Measurements from ENCODE around the gene MRPL2.
A peak's percentile ranks its signal among the peaks of the same experiment; 100 is the strongest.

MRPL2 gene

DNA sequence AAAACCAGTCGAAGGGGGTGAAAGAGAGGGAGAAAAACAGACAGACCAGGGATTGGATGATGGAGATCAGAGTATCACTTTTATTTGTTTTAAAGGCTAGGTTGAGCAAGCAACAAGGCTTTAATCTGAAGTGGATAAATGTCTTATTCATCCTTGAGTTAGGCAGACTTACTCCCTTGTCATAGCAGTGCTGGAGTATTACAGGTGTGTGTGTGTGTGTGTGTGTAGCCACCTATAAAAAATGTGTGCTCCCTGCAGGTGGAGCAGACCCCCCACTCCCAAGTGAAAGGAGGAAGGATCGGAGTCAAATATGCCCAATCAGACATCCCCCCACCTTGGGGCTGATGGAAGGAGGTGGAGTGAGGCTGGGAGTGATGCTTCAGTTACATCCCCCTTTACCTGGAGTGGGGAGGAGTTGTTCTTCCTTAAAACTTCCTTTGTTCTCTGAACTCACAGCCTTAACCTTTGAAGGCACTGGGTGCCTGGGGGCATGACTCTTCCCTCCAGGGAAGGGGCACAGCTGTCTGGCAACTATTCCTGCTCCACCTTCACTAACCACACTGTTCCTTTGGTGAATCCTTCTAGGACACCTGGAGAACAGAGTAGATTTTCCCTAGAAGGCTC, 44.1 kb upstream of the MRPL2 start:
- H3K36me3 ChIP-seq (ENCODE audit: control insufficient read depth in 1 of 2, insufficient read depth in 2 of 2, low read depth in 1 of 2, low read length in 2 of 2), result peaks cover 0 to 6% of the 10 kb centered on the region in 2 experiments
- H2AFZ ChIP-seq (ENCODE audit: low read depth, low read length), result no peak overlapping the region
- H3K18ac ChIP-seq (ENCODE audit: low read depth in 1 of 2, low read length in 2 of 2), result no peak overlapping the region
- no peak overlapping the region for H3K4me3 ChIP-seq (ENCODE audit: insufficient read depth in 1 of 2, low read depth in 1 of 2, low read length in 2 of 2)
- no peak overlapping the region for H2BK15ac ChIP-seq (ENCODE audit: low read depth, poor library complexity, severe bottlenecking)
- no peak overlapping the region for H3K4me2 ChIP-seq (ENCODE audit: low read length, poor library complexity, severe bottlenecking)
- no peak overlapping the region for H2BK12ac ChIP-seq (ENCODE audit: low read length in 2 of 2)
- no peak overlapping the region for H2BK5ac ChIP-seq (ENCODE audit: low read depth, low read length, poor library complexity, severe bottlenecking)
- no peak for DNase-seq
- H2BK120ac ChIP-seq (ENCODE audit: low read depth, low read length), result no peak overlapping the region
- H2AK5ac ChIP-seq (ENCODE audit: low read length, severe bottlenecking), result peak overlapping the region; percentile 82
- H3K9me3 ChIP-seq (ENCODE audit: control insufficient read depth, low read length), result no peaks in the 10 kb centered on the region
- no peak overlapping the region for H3K14ac ChIP-seq (ENCODE audit: low read length in 2 of 2)
- H3K27me3 ChIP-seq (ENCODE audit: control insufficient read depth in 1 of 2, insufficient read depth in 1 of 2, low read length in 2 of 2), result no peaks in the 10 kb centered on the region
- peaks cover 7% of the 10 kb centered on the region for H3K4me1 ChIP-seq (ENCODE audit: control insufficient read depth, insufficient read depth, low read depth, low read length)
- peaks cover 7% of the 10 kb centered on the region for H3K79me1 ChIP-seq (replicated peaks; ENCODE audit: low read length, poor library complexity, severe bottlenecking)
- H3K4ac ChIP-seq (ENCODE audit: low read depth in 1 of 2, low read length in 2 of 2), result no peak overlapping the region
- WGBS, result 77% methylated on average over 1 of the region's 2 CpGs
- H4K8ac ChIP-seq (ENCODE audit: low read length), result no peak overlapping the region
- H3K27ac ChIP-seq (ENCODE audit: low read length, poor library complexity, severe bottlenecking), result no peak overlapping the region
- H3K9ac ChIP-seq (ENCODE audit: low read length), result no peak overlapping the region
- H3K23ac ChIP-seq (ENCODE audit: low read length in 2 of 2), result no peak overlapping the region
- no peak overlapping the region for H4K91ac ChIP-seq (ENCODE audit: low read length)

DNA sequence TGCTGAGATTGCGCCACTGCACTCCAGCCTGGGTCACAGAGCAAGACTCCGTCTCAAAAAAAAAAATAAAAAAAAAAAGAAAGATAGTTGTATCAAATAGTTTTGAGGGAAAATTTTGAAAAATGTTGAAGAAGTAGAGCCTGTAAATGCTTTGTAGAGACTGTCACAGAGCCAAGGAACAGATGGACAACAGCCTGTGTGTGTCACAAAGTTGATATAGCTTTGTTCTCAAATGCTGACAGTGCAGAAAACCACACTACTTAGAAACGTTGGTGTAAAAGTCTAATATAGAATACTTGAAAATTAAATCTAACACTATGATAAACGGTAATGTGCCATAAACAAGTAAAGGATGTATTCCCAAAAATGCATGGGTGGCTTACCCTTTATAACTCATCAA, 42.3 kb upstream of the MRPL2 start:
- Histone ChIP-seq H2BK15ac (ENCODE audit: low read depth, poor library complexity, severe bottlenecking) (no peak overlapping the region), H3K27ac (ENCODE audit: low read length, poor library complexity, severe bottlenecking) (no peak overlapping the region), H2BK120ac (ENCODE audit: low read depth, low read length) (no peak overlapping the region), H4K91ac (ENCODE audit: low read length) (no peak overlapping the region), H3K9me3 (ENCODE audit: control insufficient read depth, low read length) (no peaks in the 10 kb centered on the region), H3K36me3 (ENCODE audit: control insufficient read depth in 1 of 2, insufficient read depth in 2 of 2, low read depth in 1 of 2, low read length in 2 of 2) (peaks cover 0 to 4% of the 10 kb centered on the region in 2 experiments), H2AK5ac (ENCODE audit: low read length, severe bottlenecking) (no peak overlapping the region), H3K4ac (ENCODE audit: low read depth in 1 of 2, low read length in 2 of 2) (no peak overlapping the region), H3K79me1 (replicated peaks; ENCODE audit: low read length, poor library complexity, severe bottlenecking) (peaks cover 4% of the 10 kb centered on the region), H3K4me1 (ENCODE audit: control insufficient read depth, insufficient read depth, low read depth, low read length) (peaks cover 18% of the 10 kb centered on the region), H2BK12ac (ENCODE audit: low read length in 2 of 2) (no peak overlapping the region), H3K4me2 (ENCODE audit: low read length, poor library complexity, severe bottlenecking) (no peak overlapping the region), H4K8ac (ENCODE audit: low read length) (no peak overlapping the region), H3K27me3 (ENCODE audit: control insufficient read depth in 1 of 2, insufficient read depth in 1 of 2, low read length in 2 of 2) (no peaks in the 10 kb centered on the region), H2BK5ac (ENCODE audit: low read depth, low read length, poor library complexity, severe bottlenecking) (no peak overlapping the region), H3K18ac (ENCODE audit: low read depth in 1 of 2, low read length in 2 of 2) (no peak overlapping the region), H3K4me3 (ENCODE audit: insufficient read depth in 1 of 2, low read depth in 1 of 2, low read length in 2 of 2) (no peak overlapping the region), H3K9ac (ENCODE audit: low read length) (no peak overlapping the region), H3K23ac (ENCODE audit: low read length in 2 of 2) (no peak overlapping the region), H2AFZ (ENCODE audit: low read depth, low read length) (no peak overlapping the region), H3K14ac (ENCODE audit: low read length in 2 of 2) (no peak overlapping the region)
- 100% methylated on average over 3 of the region's 4 CpGs for WGBS
- no peak for DNase-seq

DNA sequence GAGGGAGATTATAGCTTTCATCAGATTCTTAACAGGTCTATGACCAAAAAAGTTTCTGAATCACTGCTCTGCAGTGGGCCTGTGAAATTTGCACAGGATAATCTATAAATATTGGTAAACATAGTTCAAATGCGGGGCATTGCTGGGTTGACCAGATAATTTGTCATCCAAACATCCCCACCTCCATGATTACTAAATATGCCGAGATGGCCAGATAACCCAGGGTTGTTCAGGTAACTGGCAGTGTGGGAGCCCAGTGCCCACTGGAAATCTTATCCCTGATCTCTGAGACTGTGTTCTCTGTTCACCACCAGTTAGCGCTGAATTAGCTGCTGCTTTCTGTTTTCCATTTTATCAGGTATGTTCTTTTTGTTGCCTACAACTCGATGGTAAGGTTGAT, 38.3 kb upstream of the MRPL2 start:
- Histone ChIP-seq H2AFZ (ENCODE audit: low read depth, low read length) (no peak overlapping the region), H3K27me3 (ENCODE audit: control insufficient read depth in 1 of 2, insufficient read depth in 1 of 2, low read length in 2 of 2) (no peaks in the 10 kb centered on the region), H3K27ac (ENCODE audit: low read length, poor library complexity, severe bottlenecking) (peak overlapping the region; percentile 94), H2BK12ac (ENCODE audit: low read length in 2 of 2) (no peak overlapping the region), H3K4me3 (ENCODE audit: insufficient read depth in 1 of 2, low read depth in 1 of 2, low read length in 2 of 2) (no peak overlapping the region), H4K8ac (ENCODE audit: low read length) (no peak overlapping the region), H3K14ac (ENCODE audit: low read length in 2 of 2) (no peak overlapping the region), H2BK120ac (ENCODE audit: low read depth, low read length) (no peak overlapping the region), H2BK5ac (ENCODE audit: low read depth, low read length, poor library complexity, severe bottlenecking) (peak overlapping the region; percentile 61), H3K79me1 (replicated peaks; ENCODE audit: low read length, poor library complexity, severe bottlenecking) (peaks cover 1% of the 10 kb centered on the region), H3K9me3 (ENCODE audit: control insufficient read depth, low read length) (no peaks in the 10 kb centered on the region), H2BK15ac (ENCODE audit: low read depth, poor library complexity, severe bottlenecking) (no peak overlapping the region), H3K4ac (ENCODE audit: low read depth in 1 of 2, low read length in 2 of 2) (no peak overlapping the region), H3K4me2 (ENCODE audit: low read length, poor library complexity, severe bottlenecking) (no peak overlapping the region), H4K91ac (ENCODE audit: low read length) (no peak overlapping the region), H3K4me1 (ENCODE audit: control insufficient read depth, insufficient read depth, low read depth, low read length) (peaks cover 23% of the 10 kb centered on the region), H3K36me3 (ENCODE audit: control insufficient read depth in 1 of 2, insufficient read depth in 2 of 2, low read depth in 1 of 2, low read length in 2 of 2) (no peaks in the 10 kb centered on the region), H2AK5ac (ENCODE audit: low read length, severe bottlenecking) (peak overlapping the region; percentile 95), H3K18ac (ENCODE audit: low read depth in 1 of 2, low read length in 2 of 2) (no peak overlapping the region), H3K9ac (ENCODE audit: low read length) (peak overlapping the region; percentile 72), H3K23ac (ENCODE audit: low read length in 2 of 2) (no peak overlapping the region)
- no peak for DNase-seq
- WGBS, result 87% methylated on average over 4 of the region's 4 CpGs

DNA sequence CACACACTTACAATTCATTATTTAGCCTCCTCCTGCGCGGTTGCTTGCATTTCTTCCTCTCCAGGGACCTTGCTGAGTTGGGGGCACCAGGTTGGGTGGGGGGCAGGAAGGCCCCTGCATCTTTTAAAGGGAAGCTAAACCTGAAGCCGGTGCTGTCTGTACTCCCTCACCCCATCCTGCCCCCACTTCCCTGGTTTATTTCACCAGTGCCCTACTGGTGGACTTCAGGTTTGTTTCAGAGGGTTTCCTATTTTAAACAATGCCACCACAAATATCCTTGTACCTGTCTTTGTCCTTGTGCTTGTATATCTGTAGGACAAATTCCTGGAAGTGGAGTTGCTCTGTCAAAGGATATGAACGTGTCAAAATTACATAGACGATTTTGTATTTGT, 37.9 kb upstream of the MRPL2 start:
- no peak overlapping the region for H3K23ac ChIP-seq (ENCODE audit: low read length in 2 of 2)
- H3K27me3 ChIP-seq (ENCODE audit: control insufficient read depth in 1 of 2, insufficient read depth in 1 of 2, low read length in 2 of 2), result no peaks in the 10 kb centered on the region
- no peaks in the 10 kb centered on the region for H3K36me3 ChIP-seq (ENCODE audit: control insufficient read depth in 1 of 2, insufficient read depth in 2 of 2, low read depth in 1 of 2, low read length in 2 of 2)
- H3K4me3 ChIP-seq (ENCODE audit: insufficient read depth in 1 of 2, low read depth in 1 of 2, low read length in 2 of 2), result peak overlapping the region in 1 of 2 experiments; percentile 37
- no peak for DNase-seq
- no peak overlapping the region for H2BK120ac ChIP-seq (ENCODE audit: low read depth, low read length)
- H2BK15ac ChIP-seq (ENCODE audit: low read depth, poor library complexity, severe bottlenecking), result no peak overlapping the region
- H3K4me2 ChIP-seq (ENCODE audit: low read length, poor library complexity, severe bottlenecking), result peak overlapping the region; percentile 73
- H4K91ac ChIP-seq (ENCODE audit: low read length), result no peak overlapping the region
- no peak overlapping the region for H3K4ac ChIP-seq (ENCODE audit: low read depth in 1 of 2, low read length in 2 of 2)
- H3K79me1 ChIP-seq (replicated peaks; ENCODE audit: low read length, poor library complexity, severe bottlenecking), result peaks cover 1% of the 10 kb centered on the region
- no peak overlapping the region for H4K8ac ChIP-seq (ENCODE audit: low read length)
- H2BK5ac ChIP-seq (ENCODE audit: low read depth, low read length, poor library complexity, severe bottlenecking), result peak overlapping the region; percentile 61
- H3K14ac ChIP-seq (ENCODE audit: low read length in 2 of 2), result no peak overlapping the region
- H2AK5ac ChIP-seq (ENCODE audit: low read length, severe bottlenecking), result peak overlapping the region; percentile 79
- H3K4me1 ChIP-seq (ENCODE audit: control insufficient read depth, insufficient read depth, low read depth, low read length), result peaks cover 23% of the 10 kb centered on the region
- H3K18ac ChIP-seq (ENCODE audit: low read depth in 1 of 2, low read length in 2 of 2), result peak overlapping the region in 1 of 2 experiments; percentile 22
- peak overlapping the region; percentile 72 for H3K9ac ChIP-seq (ENCODE audit: low read length)
- H2AFZ ChIP-seq (ENCODE audit: low read depth, low read length), result no peak overlapping the region
- WGBS, result 64% methylated on average over 5 of the region's 5 CpGs
- H3K27ac ChIP-seq (ENCODE audit: low read length, poor library complexity, severe bottlenecking), result peak overlapping the region; percentile 94
- no peaks in the 10 kb centered on the region for H3K9me3 ChIP-seq (ENCODE audit: control insufficient read depth, low read length)
- H2BK12ac ChIP-seq (ENCODE audit: low read length in 2 of 2), result no peak overlapping the region

Measured in mesenchymal stem cell (in vitro differentiated cells and primary cell).